CD4-positive, alpha-beta T cell treated with Interleukin-15 for 1 hour (primary cell): ENCODE results near the gene YIF1B.
A peak's percentile ranks its signal among the peaks of the same experiment; 100 is the strongest.
"Not testable (repeated sequence)": the region's sequence is repeated elsewhere in the genome, so short reads cannot be mapped to it uniquely, and the experiment has no call there.

Experiments used
- DNase-seq: peaks from one replicate; pipeline ENCODE4 v3.0.0-alpha.2; 2020

The YIF1B gene

DNA sequence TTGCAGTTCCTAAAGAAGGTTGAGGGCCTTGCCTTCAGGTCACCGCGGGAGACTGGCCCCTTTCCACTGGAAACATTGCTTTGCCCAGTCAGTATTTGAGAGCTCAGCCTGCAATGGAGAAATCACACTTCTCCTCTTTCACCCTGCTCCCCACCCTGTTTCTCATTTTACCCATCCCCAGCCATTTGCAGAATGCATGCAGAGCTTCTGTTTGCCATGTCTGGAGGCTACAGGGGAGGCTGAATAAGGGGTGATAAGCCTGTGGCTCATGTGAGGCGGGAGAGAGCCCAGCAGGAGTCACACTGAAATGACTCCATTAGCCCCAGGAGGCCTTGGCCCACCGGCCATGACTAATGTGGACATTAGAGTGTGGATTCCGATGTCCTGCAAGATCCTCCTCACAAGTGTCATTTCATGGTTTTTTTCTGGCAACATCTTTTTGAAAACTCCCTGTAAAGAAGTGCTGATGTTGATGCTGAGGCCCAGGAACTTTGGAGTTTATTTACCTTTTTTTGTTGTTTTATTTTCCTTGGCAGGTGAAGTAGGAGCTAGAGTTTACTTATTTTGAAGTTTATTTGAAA, 45.1 kb downstream of the YIF1B start:
- DNase-seq = no peak

DNA sequence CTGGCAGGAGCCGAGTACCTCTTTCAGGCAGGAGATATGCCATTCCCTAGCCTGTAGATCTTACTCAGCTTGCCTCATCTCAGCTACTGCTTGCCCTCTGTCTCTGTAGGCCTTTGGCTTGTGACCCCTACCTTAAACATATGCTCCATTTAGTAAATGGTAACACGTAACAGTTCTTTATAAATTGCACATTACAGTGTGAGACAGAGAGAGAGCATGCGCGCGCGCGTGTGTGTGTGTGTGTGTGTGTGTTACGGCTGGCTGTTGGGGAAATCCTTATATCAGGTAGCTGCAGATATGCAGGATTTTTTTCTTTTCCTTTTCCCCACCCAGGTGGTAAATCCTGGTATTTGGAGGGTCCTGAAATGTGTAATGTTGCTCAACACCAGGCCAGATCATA, 47.2 kb downstream of the YIF1B start:
- DNase-seq = no peak

DNA sequence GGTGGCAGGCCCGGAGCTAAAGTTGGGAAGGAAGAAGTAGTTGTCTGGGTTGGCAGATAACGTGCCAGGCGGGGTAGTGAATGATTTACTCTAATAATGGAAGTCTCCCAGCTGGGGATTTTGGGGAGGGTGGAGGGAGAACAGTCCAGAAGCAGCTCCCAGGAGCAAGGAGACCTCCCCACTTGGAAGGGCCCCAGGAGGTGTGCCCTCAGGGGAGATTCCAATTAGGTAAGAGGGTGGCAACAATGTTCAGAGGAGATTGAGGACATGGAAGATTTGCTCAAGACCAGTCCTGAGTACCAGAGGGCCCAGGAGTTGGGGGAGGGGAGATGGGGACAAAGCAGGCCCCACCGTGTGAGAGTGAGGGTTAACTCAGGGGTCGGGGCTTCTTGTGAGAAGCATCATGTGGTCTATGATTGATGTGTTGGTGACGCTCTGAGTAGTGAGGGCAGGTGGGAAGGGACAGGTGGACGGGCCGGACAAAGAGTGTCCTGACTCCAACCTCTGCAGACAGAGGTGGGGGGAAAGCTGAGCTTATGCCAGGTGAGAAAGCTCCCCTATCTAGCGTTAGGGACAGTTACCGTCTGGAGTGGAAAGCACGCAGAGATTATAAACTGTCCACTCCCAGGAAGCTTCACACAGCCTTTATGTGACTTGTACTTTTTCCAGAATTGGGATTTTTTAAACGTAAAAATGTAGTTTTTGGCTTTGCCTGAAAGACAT, 47.8 kb downstream of the YIF1B start:
- DNase-seq = no peak

DNA sequence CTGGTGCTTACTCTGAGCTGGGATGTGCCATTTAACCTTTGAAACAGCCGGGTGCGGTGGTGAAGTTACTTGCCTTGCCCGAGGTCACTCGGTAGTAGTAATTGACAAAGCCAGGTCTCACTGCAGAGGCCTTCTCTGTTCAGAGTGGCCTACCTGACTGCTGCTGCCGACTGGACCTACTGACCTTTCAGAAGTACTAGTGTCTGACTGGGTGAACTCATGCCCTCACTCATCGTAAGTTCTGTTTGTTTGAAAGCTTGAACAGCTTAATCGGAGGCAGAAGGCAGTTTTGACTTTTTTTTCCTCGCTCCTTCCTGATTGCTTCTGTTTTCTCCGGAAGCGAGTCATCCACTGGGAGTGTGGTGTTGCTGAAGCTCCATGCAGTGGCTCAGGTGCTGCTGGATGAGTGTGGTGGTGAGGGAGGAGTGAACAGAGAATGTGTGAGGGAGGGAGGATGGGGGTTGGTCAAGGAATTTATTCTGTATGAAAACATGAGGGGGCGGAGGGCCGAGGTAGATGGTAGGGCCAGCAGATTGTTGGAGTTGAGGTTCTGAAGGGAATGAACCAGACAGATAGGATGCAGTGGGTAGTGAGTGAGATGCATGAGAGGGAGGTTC, 48.7 kb downstream of the YIF1B start:
- no peak for DNase-seq

DNA sequence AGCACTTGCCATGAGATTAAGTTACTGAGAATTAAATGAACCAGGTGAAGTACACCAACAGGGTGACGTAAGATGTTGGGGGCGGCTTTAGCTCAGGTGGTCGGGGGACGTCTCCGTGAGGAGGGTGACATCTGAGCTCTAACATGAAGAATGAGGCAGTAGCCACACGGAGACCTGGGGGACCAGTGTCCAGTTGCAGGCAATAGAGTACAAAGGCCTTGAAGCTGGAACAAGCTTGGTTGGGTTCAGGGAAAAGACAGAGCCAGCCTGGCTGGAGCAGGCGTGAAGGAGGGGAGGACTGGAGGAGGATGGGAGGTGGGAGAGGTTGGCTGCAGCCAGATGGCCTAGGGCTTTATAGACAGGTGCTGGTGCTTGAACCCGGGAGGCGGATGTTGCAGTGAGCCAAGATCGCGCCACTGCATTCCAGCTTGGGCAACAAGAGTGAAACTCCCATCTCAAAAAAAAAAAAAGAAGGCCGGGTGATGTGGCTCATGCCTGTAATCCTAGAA, 49.8 kb downstream of the YIF1B start:
- DNase-seq = no peak

DNA sequence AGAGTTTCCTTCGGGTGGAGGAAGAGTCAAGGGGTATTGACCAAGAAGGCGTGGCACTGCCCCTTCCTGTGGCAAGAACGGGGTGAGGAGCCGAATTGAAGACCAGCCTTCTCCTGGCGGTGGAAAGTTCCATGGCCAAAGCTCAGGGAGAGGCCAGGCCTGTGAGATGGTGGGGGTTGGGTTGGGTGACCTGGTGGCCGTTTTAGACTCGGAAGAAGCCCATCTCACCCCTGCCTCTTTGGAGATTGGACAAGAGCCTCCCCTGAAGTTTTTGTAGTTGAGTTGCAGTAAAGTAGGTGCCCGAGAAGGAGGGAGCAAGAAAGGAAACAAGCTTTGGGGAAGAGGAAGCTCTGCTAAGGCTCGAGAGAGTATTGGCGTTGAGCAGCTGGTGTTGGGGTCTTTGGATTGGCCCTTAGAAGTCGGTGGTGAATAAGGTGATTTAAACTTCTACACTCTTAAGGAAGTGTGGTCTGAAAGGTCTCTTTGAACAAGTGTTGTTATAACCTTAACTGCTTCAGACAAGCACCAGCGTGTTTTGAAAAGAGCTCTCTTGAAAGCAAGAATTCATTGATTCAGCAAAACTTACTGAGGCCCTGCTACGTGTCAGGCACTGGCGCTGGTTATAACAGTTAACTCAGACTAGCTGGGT, 50.4 kb downstream of the YIF1B start:
- no peak for DNase-seq

DNA sequence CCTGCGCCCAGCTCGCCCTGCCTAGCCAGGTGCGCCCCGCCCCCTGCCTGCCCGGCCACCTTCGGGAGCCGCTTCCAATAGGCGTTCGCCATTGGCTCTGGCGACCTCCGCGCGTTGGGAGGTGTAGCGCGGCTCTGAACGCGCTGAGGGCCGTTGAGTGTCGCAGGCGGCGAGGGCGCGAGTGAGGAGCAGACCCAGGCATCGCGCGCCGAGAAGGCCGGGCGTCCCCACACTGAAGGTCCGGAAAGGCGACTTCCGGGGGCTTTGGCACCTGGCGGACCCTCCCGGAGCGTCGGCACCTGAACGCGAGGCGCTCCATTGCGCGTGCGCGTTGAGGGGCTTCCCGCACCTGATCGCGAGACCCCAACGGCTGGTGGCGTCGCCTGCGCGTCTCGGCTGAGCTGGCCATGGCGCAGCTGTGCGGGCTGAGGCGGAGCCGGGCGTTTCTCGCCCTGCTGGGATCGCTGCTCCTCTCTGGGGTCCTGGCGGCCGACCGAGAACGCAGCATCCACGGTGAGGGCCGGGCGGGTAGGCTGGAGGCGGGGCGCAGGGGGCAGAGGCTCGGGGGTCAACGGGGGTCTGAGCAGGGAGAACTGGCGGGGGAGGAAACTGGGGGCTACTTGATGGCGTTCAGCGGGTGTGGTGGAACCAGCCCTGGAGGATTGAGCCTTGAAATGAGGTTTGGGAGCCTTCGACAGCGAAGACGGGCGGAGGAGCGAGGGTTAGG, 51.1 kb downstream of the YIF1B start, which contains the start of gene SPINT2:
SPINT2 (plus strand) TSS at position 88 of the 727 bp plus-strand sequence; CDS start at position 408, 320 bp downstream.
- DNase-seq = peak; percentile 71

DNA sequence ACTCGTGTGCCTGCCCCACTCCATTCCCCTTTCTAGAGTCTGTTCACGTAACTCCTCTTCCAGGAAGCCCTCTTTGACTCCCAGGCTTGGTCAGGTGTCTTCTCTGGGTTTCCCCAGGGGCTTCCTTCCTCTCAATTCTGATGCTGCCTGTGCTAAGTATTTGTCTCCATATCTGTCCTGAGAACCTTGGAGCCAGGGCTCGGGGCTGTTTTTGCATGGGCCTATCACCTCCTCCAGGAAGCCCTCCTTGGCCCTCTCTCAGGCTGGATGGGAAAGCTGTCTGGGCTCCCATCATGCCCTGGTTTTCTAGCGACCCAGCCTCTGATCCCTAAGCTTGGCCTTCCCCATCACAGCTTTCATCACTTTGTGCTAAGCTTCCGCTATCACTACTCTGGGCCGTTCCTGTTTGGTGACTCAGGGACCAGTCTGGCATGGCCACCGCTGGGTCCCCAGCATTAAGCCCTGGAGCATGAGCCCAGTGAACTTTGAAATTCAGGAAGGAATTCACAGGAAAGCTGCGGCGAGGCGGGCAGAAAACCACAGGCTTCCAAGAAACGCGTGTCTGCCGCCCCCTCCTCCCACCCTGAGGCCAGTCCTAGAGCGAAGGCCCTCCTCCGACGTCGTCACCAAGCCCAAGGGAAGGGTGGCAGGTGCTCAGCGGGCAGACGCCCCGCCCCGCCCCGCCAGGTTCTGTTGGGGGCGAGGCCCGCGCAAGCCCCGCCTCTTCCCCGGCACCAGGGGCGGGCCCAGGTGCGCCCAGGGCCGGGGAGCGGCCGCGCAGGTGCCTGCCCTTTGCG, 51.9 kb downstream of the YIF1B start:
- DNase-seq = peak; percentile 88

DNA sequence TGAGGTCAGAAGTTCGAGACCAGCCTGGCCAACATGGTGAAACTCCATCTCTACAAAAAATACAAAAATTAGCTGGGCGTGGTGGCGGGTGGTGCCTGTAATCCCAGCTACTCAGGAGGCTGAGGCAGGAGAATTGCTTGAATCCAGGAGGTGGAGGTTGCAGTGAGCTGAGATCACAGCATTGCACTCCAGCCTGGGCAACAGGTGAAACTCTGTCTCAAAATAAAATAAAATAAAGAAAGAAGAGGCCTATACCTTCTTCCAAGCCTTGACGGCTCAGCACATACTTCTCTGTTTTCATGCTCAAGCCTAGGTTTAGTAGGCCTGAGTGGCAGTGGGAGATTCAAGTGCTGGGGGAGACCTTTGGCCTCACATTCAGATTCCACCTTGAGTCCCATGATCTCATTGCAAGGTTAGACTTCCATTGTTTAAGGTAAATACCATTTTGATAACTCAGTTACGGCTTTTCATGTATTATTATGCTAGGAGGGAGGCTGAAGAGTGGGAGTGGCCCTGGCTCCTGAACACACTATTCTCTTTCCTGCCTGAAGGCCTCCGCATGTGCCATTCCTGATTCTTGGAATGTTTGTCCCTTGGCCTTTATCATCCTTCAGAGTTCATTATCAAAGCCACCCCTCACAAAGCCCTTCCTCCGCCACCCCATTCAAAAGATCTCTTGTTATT, 53.0 kb downstream of the YIF1B start:
- DNase-seq = no peak

DNA sequence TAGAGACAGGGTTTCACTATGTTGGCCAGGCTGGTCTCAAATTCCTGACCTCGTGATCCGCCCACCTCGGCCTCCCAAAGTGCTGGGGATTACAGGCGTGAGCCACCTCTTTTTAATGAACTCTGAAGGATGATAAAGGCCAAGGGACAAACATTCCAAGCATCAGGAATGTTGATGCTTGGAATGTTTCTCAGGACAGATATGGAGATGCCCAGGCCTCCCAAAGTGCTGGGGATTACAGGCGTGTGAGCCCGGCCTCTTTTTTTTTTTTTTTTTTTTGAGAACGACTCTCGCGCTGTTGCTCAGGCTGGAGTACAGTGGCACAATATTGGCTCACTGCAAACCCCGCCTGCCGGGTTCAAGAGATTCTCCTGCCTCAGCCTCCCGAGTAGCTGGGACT, 53.8 kb downstream of the YIF1B start:
- DNase-seq = not testable (repeated sequence)

DNA sequence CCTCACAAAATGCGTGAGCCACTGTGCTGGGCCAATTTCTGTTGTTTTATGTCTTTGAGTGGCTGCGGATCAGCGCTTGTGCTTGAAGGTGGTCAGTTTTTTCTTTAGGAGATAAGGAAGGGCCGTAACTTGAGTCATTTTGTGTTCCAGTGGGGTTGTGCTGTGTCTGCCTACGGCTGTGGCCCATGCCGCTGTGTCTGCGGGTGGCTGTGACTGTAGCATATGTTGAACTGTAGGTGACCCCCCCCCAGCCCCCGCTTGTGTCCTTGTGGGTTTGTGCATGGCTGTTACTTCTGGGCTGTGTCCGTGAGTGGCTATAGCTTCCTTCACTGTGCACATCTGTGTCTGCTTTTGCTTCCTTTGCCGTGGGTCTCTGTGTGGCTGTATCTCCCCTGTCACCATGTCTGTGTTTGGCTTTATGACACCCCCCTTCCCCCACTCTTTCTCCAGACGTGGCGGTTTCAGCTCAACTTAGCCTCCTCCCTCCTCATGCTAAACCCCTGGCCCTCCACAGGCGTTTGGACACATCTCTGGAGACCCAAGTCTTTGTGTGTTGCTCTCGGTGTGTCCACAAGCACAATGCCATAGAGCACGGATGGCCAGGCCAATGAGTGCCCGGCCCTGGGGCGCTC, 60.2 kb downstream of the YIF1B start:
- DNase-seq = no peak

DNA sequence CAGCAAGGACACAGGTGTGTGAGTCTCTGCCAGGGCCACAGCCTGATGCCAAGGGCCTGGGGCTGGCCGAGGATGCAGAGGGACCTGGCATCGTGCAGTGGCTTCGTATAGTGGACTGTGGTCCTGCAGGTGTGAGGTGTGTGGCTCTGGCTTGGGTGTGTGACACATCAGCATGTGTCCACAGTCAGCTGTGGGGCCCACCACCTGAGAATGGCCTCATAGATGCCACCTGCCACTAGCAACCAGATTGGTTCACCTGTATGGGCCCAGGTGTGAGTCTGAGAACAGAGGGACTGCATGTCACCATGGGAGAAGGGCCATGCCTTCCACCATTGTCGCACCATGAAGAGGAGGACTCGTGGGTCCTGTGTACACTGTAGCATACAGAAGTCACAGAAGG, 62.0 kb downstream of the YIF1B start:
- no peak for DNase-seq
